KMS-11 (cell line): Measurements from ENCODE around the gene ITPR3.

Source experiments
- H2AFZ ChIP-seq: fragments of 200-600 bp; sonication (generic); 2 replicates; pipeline ENCODE4 v1.6.1; 2016; ENCODE audit warnings: antibody characterized with exemption, mixed run types, low read depth
- H3K27ac ChIP-seq: fragments of 200-600 bp; sonication (generic); 2 replicates; pipeline ENCODE4 v1.6.1; 2016; ENCODE audit warnings: mild to moderate bottlenecking, mixed run types
- H3K27me3 ChIP-seq: fragments of 200-600 bp; sonication (generic); 2 replicates; pipeline ENCODE4 v1.6.1; 2017; ENCODE audit warnings: mild to moderate bottlenecking, low read depth, mixed run types, moderate library complexity; ENCODE audit not compliant: insufficient read depth
- H3K36me3 ChIP-seq: fragments of 200-600 bp; sonication (generic); 2 replicates; pipeline ENCODE4 v1.6.1; 2017; ENCODE audit warnings: mild to moderate bottlenecking, mixed run types; ENCODE audit not compliant: insufficient read depth
- H3K4me1 ChIP-seq: fragments of 200-600 bp; sonication (generic); 2 replicates; pipeline ENCODE4 v1.6.1; 2016; ENCODE audit warnings: mild to moderate bottlenecking, low read depth, mixed run types; ENCODE audit not compliant: poor library complexity, severe bottlenecking
- H3K4me2 ChIP-seq: fragments of 200-600 bp; sonication (generic); 2 replicates; pipeline ENCODE4 v1.7.0; 2016; ENCODE audit warnings: mild to moderate bottlenecking, mixed run types
- H3K4me3 ChIP-seq: fragments of 200-600 bp; sonication (generic); IDR thresholded peaks from 2 replicates; pipeline ENCODE4 v1.6.1; 2017; ENCODE audit warnings: low read depth, low read length, mixed read lengths; ENCODE audit not compliant: insufficient read depth
- H3K79me2 ChIP-seq: fragments of 200-600 bp; sonication (generic); 2 replicates; pipeline ENCODE4 v1.6.1; 2016; ENCODE audit warnings: low read depth, mixed run types; ENCODE audit not compliant: insufficient read depth
- H3K9ac ChIP-seq: fragments of 200-600 bp; sonication (generic); 2 replicates; pipeline ENCODE4 v1.6.1; 2016; ENCODE audit warnings: mild to moderate bottlenecking, mixed run types
- H4K20me1 ChIP-seq: fragments of 200-600 bp; sonication (generic); 2 replicates; pipeline ENCODE4 v1.6.1; 2016; ENCODE audit warnings: mild to moderate bottlenecking, mixed run types; ENCODE audit not compliant: insufficient read depth
- CTCF ChIP-seq: fragments of 200-600 bp; sonication (generic); conservative IDR thresholded peaks from 2 replicates; pipeline ENCODE4 v1.6.1; 2017; ENCODE audit warnings: low read depth, mild to moderate bottlenecking, antibody characterized with exemption, low read length, moderate library complexity, mixed read lengths

ITPR3 gene

GRCh38 chr6:33597551-33598322 is 23.4 kb upstream of the ITPR3 start:
- Histone ChIP-seq H3K4me3 (no peak overlapping the region), H3K4me1 (no peaks in the 10 kb centered on the region), H2AFZ (no peak overlapping the region), H3K4me2 (no peak overlapping the region), H4K20me1 (no peaks in the 10 kb centered on the region), H3K79me2 (no peaks in the 10 kb centered on the region), H3K27me3 (no peaks in the 10 kb centered on the region), H3K9ac (no peak overlapping the region), H3K27ac (no peak overlapping the region), H3K36me3 (no peaks in the 10 kb centered on the region)
- no peak for TF ChIP-seq CTCF

DNA sequence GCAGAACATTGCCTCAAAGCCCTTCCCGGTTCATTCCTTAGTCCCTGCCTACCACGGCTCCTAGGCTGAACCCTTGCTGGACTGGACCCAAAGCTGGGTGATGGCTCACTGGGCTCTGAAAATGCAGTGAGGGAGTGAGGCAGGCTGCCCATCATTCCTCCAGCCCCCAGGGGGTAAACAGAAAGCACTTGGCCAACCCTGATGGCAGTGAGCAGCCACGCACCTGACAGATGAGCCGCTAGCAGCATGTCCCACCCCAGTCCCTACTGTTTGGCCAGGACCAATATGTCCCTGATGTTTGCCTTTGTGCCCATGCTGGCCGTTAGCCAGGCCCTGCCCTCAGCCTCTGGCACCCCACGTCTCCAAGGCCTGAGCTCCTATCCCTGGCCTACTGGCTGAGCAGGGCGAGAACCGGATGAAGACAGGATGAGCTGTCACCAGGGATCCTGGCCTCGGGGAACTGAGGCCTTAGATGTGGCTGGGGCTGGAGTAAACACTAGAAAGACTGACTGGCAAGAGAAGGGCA is 21.6 kb upstream of the ITPR3 start:
- TF ChIP-seq CTCF = no peak
- H4K20me1 ChIP-seq = no peaks in the 10 kb centered on the region
- H3K79me2 ChIP-seq = no peaks in the 10 kb centered on the region
- H3K36me3 ChIP-seq = no peaks in the 10 kb centered on the region
- H2AFZ ChIP-seq = no peak overlapping the region
- H3K4me3 ChIP-seq = no peak overlapping the region
- no peaks in the 10 kb centered on the region for H3K27me3 ChIP-seq
- H3K4me2 ChIP-seq = no peak overlapping the region
- no peaks in the 10 kb centered on the region for H3K4me1 ChIP-seq
- H3K27ac ChIP-seq = no peak overlapping the region
- H3K9ac ChIP-seq = no peak overlapping the region

DNA sequence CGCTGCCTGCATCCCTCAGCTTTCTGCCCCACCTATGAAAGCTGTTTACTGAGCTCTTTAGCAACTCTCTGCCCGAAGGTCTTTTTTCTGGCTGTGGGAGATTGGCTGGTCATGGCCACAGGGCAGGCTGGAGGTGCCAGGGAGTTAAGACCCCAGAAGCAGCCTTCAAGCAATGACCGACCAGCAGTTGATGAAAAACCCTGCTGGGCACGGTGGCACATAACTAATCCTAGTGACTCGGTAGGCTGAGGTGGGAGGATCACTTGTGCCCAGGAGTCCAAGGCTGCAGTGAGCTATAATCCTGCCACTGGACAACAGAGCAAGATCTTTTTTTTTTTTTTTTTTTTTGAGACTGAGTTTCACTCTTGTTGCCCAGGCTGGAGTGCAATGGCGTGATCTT is 20.4 kb upstream of the ITPR3 start:
- Histone ChIP-seq H3K9ac (no peak overlapping the region), H3K4me1 (no peaks in the 10 kb centered on the region), H3K4me3 (no peak overlapping the region), H3K27me3 (no peaks in the 10 kb centered on the region), H3K79me2 (no peaks in the 10 kb centered on the region), H2AFZ (no peak overlapping the region), H4K20me1 (no peaks in the 10 kb centered on the region), H3K4me2 (no peak overlapping the region), H3K36me3 (no peaks in the 10 kb centered on the region), H3K27ac (no peak overlapping the region)
- TF ChIP-seq CTCF = no peak

DNA sequence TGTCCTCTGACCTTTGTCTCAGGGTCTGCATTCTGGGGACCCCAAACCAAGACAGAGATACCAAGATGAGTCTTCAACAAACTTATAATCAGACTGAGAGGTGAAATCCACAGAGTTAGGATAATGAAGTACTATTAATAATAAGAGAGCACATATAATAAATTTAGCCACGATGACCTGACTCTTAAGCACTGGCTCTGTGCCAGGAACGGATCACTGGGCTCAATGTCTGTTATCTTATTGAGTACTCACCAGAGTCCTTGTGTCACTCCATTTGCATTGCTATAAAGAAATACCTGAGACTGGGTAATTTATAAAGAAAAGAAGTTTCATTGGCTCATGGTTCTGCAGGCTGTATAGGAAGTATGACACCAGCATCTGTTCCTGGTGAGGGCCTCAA is 18.9 kb upstream of the ITPR3 start:
- H3K4me1 ChIP-seq = no peaks in the 10 kb centered on the region

More for the DNA sequence above, 18.9 kb upstream of the ITPR3 start:
- Histone ChIP-seq H4K20me1 (no peaks in the 10 kb centered on the region), H3K9ac (no peak overlapping the region), H3K27me3 (no peaks in the 10 kb centered on the region), H3K36me3 (no peaks in the 10 kb centered on the region), H3K4me3 (no peak overlapping the region), H3K27ac (no peak overlapping the region), H2AFZ (no peak overlapping the region), H3K4me2 (no peak overlapping the region), H3K79me2 (no peaks in the 10 kb centered on the region)
- no peak for TF ChIP-seq CTCF
